GM12892 (cell line): ENCODE measurements around the gene TPSB2.

Experiments used
- POLR2A ChIP-seq: IDR thresholded peaks from 2 replicates; pipeline ENCODE4 v1.6.1; 2011; ENCODE audit warnings: low read depth, low read length, control low read depth
- POLR2AphosphoS5 ChIP-seq: IDR thresholded peaks from 2 replicates; pipeline ENCODE4 v1.6.1; 2011; ENCODE audit warnings: low read depth, low read length, control low read depth
- TAF1 ChIP-seq: IDR thresholded peaks from 2 replicates; pipeline ENCODE4 v1.6.1; 2011; ENCODE audit warnings: low read depth, mild to moderate bottlenecking, control low read depth, low read length, borderline replicate concordance

- TF ChIP-seq POLR2A: no peak
- TF ChIP-seq POLR2AphosphoS5: no peak
- TF ChIP-seq TAF1: no peak
These were observed 8.1 kb downstream of the TPSB2 start for GRCh38 chr16:1221628-1222552.
